Neural progenitor cell (in vitro differentiated cells): Measurements from ENCODE around the gene RPL7A.

Experiments
- CTCF ChIP-seq: fragments of 200-600 bp; sonication (generic); IDR thresholded peaks from 2 replicates; pipeline ENCODE4 v1.5.1; 2017; ENCODE audit warnings: antibody characterized with exemption, mild to moderate bottlenecking
- EZH2 ChIP-seq: fragments of 200-600 bp; sonication (generic); IDR thresholded peaks from 2 replicates; pipeline ENCODE4 v1.6.1; 2017; ENCODE audit warnings: antibody characterized with exemption, mild to moderate bottlenecking, moderate library complexity
- EZH2phosphoT487 ChIP-seq: fragments of 200-600 bp; sonication (generic); IDR thresholded peaks from 2 replicates; pipeline ENCODE4 v1.6.1; 2017; ENCODE audit warnings: antibody characterized with exemption

- TF ChIP-seq CTCF: no peak
- TF ChIP-seq EZH2: no peak
- TF ChIP-seq EZH2phosphoT487: no peak
These were observed 49.4 kb downstream of the RPL7A start for GRCh38 chr9:133397370-133397769.
